ES-I3 (cell line): ENCODE results near the gene DDX18.
"Not testable (repeated sequence)": the region's sequence is repeated elsewhere in the genome, so short reads cannot be mapped to it uniquely, and the experiment has no call there.

Experiments used
- H3K36me3 ChIP-seq: 2 replicates; pipeline ENCODE4 v1.6.1; 2013; ENCODE audit warnings: mild to moderate bottlenecking, low read length, control low read depth, moderate library complexity; ENCODE audit not compliant: insufficient read depth
- H3K4me1 ChIP-seq: 2 replicates; pipeline ENCODE4 v1.6.1; 2013; ENCODE audit warnings: mild to moderate bottlenecking, control low read depth, low read length; ENCODE audit not compliant: insufficient read depth
- H3K9ac ChIP-seq: 2 replicates; pipeline ENCODE4 v1.6.1; 2013; ENCODE audit warnings: low read depth, mild to moderate bottlenecking, low read length, moderate library complexity
- H3K9me3 ChIP-seq: 2 replicates; pipeline ENCODE4 v1.6.1; 2013; ENCODE audit warnings: mild to moderate bottlenecking, low read length, moderate library complexity; ENCODE audit not compliant: control insufficient read depth, insufficient read depth

The DDX18 gene

DNA sequence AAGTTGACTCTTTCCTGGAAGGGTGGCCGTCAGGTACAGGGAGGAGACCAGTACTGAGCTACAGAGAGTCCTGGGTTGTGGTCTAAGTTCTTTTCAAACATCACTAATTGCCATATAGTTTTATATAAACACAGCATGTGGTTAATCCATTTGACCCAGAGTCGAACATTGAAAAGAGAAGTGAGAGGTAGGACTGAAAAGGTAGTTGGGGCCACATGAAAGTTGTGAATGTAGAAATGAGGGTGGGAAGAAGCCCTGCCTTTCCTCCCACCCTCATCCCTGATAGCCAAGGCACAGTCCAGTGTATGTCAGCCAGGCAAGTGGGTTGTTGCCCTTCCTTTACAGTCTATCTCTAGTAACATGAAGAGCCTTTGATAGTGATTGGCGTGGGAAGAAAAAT lies 4.4 kb downstream of the DDX18 start:
- Histone ChIP-seq H3K9ac (no peak overlapping the region), H3K9me3 (no peaks in the 10 kb centered on the region), H3K4me1 (no peaks in the 10 kb centered on the region; the same call in 1 of the 2 replicates), H3K36me3 (peaks cover 35% of the 10 kb centered on the region)

GRCh38 chr2:117820444-117820843 lies 6.0 kb downstream of the DDX18 start:
- Histone ChIP-seq H3K9me3 (no peaks in the 10 kb centered on the region), H3K9ac (no peak overlapping the region), H3K36me3 (peaks cover 44% of the 10 kb centered on the region), H3K4me1 (no peaks in the 10 kb centered on the region; the same call in 1 of the 2 replicates)

- Histone ChIP-seq H3K9ac (no peak overlapping the region), H3K4me1 (no peaks in the 10 kb centered on the region), H3K36me3 (peaks cover 42% of the 10 kb centered on the region), H3K9me3 (no peaks in the 10 kb centered on the region)
These were observed 10.9 kb downstream of the DDX18 start for GRCh38 chr2:117825437-117825836.

GRCh38 chr2:117827464-117827863 lies 13.0 kb downstream of the DDX18 start:
- H3K9ac ChIP-seq, H3K4me1 ChIP-seq, H3K9me3 ChIP-seq: not testable (repeated sequence)
- peaks cover 40% of the 10 kb centered on the region for H3K36me3 ChIP-seq

- H3K9ac ChIP-seq, result no peak overlapping the region
- H3K36me3 ChIP-seq, result peaks cover 37% of the 10 kb centered on the region
- no peaks in the 10 kb centered on the region for H3K4me1 ChIP-seq
- H3K9me3 ChIP-seq, result no peaks in the 10 kb centered on the region
These were observed 14.4 kb downstream of the DDX18 start for GRCh38 chr2:117828870-117829269.

GRCh38 chr2:117832332-117832731 lies 17.8 kb downstream of the DDX18 start:
- H3K9ac ChIP-seq, result no peak overlapping the region
- H3K36me3 ChIP-seq, result peaks cover 23% of the 10 kb centered on the region
- no peaks in the 10 kb centered on the region for H3K4me1 ChIP-seq
- no peaks in the 10 kb centered on the region for H3K9me3 ChIP-seq

GRCh38 chr2:117832905-117833613 lies 18.6 kb downstream of the DDX18 start:
- Histone ChIP-seq H3K9ac (no peak overlapping the region), H3K4me1 (no peaks in the 10 kb centered on the region), H3K36me3 (peaks cover 23% of the 10 kb centered on the region), H3K9me3 (no peaks in the 10 kb centered on the region)

- H3K9ac ChIP-seq, result no peak overlapping the region
- H3K4me1 ChIP-seq, result no peaks in the 10 kb centered on the region
- peaks cover 17% of the 10 kb centered on the region for H3K36me3 ChIP-seq
- no peaks in the 10 kb centered on the region for H3K9me3 ChIP-seq
These were observed 19.4 kb downstream of the DDX18 start for GRCh38 chr2:117833911-117834310.

DNA sequence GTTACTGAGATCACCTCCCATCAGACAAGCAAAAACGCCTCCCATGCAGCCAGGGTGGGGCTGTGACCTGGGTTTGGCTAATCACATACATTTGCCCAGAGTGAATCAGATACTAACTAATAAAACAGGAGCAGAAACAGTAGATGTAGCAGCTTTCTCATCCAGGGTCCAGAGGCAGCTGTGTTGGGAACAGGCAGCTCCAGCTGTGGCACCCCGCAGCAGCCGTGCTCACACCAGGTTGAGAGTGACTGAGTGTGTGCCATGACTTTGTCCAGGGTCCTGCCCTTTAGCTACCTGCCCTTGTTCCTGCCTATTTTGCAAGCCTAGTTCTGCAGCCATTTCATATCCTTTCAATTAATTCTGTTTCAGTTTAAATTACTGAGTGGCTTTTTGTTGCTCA lies 20.5 kb downstream of the DDX18 start:
- H3K4me1 ChIP-seq, result no peaks in the 10 kb centered on the region
- no peaks in the 10 kb centered on the region for H3K9me3 ChIP-seq
- peaks cover 11% of the 10 kb centered on the region; the same call in 1 of the 2 replicates for H3K36me3 ChIP-seq
- no peak overlapping the region for H3K9ac ChIP-seq

DNA sequence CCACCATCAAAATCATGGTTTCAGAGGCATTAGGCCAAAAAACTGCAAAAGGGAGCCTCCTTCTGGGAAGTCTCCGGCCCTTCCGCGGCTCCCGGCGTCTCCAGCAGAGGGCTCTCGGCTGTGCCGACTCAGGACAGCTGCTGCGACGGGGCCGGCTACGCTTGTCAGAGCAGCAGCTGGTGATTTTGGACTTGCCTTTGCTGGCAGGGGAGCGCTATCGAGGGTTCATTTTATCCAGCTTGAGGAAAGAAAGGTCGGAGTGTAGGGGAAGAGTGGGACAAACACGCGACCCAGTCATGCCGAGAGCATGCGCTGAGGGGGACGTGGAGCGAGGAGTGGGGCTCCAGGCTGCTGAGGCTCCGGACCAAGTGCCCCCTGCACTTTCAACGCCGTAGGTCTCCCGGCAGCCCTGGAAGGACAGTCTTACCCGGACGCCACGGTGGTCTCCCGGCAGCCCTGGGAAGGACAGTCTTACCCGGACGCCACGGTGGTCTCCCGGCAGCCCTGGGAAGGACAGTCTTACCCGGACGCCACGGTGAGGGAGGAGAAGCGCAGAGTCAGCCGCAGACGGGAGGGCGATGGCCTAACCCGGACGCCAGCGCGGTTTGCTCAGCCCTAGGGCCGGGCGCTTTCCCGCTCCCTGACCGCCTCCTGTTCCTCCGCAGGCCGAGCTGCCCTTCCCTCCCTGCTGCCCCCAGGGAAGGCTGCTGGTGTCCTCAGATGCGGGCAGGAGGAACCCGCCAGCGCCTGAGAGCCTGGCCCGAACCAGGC lies 21.7 kb downstream of the DDX18 start:
- peak overlapping the region; percentile 23; the same call in 1 of the 2 replicates for H3K9ac ChIP-seq

GRCh38 chr2:117845304-117845703 lies 30.8 kb downstream of the DDX18 start:
- Histone ChIP-seq H3K9me3 (peaks cover 4% of the 10 kb centered on the region), H3K9ac (no peak overlapping the region), H3K36me3 (no peaks in the 10 kb centered on the region), H3K4me1 (peaks cover 8% of the 10 kb centered on the region; the same call in 1 of the 2 replicates)

More for the DNA sequence above, 21.7 kb downstream of the DDX18 start:
- H3K36me3 ChIP-seq, result 0 out of 2 replicates have a peak, but pooled peaks cover 4% of the 10 kb centered on the region
- no peaks in the 10 kb centered on the region for H3K4me1 ChIP-seq
- H3K9me3 ChIP-seq, result no peaks in the 10 kb centered on the region

DNA sequence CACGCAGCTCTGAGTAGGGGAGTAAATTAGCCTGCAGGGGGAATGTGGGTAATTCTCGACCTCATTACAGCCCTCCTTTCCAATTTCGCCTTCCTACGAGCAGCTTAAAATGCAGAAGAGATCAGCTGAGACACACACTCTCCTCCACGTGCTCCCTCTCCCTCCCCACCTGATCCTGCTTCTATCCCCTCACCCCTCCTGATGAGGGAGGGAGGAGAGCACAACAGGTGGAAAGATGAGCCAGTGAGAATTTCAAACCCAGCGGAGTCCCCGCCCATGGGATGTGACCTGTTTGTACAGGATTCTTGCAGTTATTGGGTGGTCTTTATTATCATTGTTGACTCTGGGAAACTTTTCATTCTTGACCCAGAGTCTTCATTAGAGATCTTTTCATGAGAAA lies 35.5 kb downstream of the DDX18 start:
- Histone ChIP-seq H3K36me3 (no peaks in the 10 kb centered on the region), H3K4me1 (peaks cover 14% of the 10 kb centered on the region; the same call in 1 of the 2 replicates), H3K9ac (peak overlapping the region; percentile 24; the same call in 1 of the 2 replicates), H3K9me3 (peaks cover 4% of the 10 kb centered on the region)

DNA sequence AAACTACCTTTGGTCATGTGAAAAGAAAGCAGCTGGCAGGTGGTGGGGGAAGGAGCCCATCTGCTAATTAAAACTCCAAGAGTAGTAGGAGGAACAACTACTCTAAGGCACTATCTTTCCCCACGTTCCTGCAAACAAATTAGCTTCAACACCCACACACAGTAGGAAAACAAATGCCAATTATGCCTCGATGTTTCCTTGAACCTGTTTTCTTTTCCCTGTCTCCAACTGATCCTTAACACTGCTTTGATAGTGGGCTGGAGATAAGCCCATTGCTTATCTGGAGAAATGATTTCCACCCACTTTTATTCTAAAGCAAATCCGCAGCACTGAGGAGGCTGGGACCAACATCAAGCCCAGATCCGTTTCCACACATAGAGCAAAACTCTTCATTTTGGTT lies 36.0 kb downstream of the DDX18 start:
- no peaks in the 10 kb centered on the region for H3K36me3 ChIP-seq
- H3K9me3 ChIP-seq, result peaks cover 4% of the 10 kb centered on the region
- peaks cover 14% of the 10 kb centered on the region; the same call in 1 of the 2 replicates for H3K4me1 ChIP-seq
- H3K9ac ChIP-seq, result no peak overlapping the region

- Histone ChIP-seq H3K4me1 (peaks cover 14% of the 10 kb centered on the region), H3K9ac (no peak overlapping the region), H3K9me3 (peaks cover 4% of the 10 kb centered on the region), H3K36me3 (no peaks in the 10 kb centered on the region)
These were observed 37.5 kb downstream of the DDX18 start for GRCh38 chr2:117851969-117852368.

GRCh38 chr2:117853316-117853715 lies 38.8 kb downstream of the DDX18 start:
- H3K9me3 ChIP-seq, result no peaks in the 10 kb centered on the region; the same call in 1 of the 2 replicates
- H3K36me3 ChIP-seq, result no peaks in the 10 kb centered on the region
- H3K9ac ChIP-seq, result no peak overlapping the region
- peaks cover 14% of the 10 kb centered on the region for H3K4me1 ChIP-seq
